WTC11 (cell line): ENCODE results near the gene RPTOR. TPM values are rescaled to one million over a fixed set of nuclear protein-coding genes. Genes with fewer than 3 reads are reported as not detected.

ENCODE experiments used
- ATAC-seq: fragments of 200-7000 bp; cut with Tn5 transposase; 2 replicates; pipeline ENCODE4 v1.10.0; 2021; ENCODE audit warnings: mild to moderate bottlenecking, moderate library complexity
- CTCF ChIA-PET: fragments of 300-600 bp; sonication (Branson Sonifier 250); formaldehyde crosslinking; loops from one replicate; lab custom pipeline; 2021; ENCODE audit warnings: antibody characterized with exemption; lab: Charles Lee
- POLR2A ChIA-PET: fragments of 350-600 bp; sonication (Branson Sonifier 250); formaldehyde crosslinking; loops from one replicate; lab custom pipeline; 2021; ENCODE audit warnings: antibody characterized with exemption; lab: Charles Lee
- DNase-seq: peaks from one replicate; pipeline ENCODE4 v3.0.0; 2021; ENCODE audit warnings: low spot score
- H3K27ac Mint-ChIP-seq: 2 replicates; pipeline ENCODE4 v1.8.0; 2021; ENCODE audit warnings: mixed read lengths
- H3K27me3 Mint-ChIP-seq: 2 replicates; pipeline ENCODE4 v1.8.0; 2021; ENCODE audit warnings: low read depth, mild to moderate bottlenecking, moderate library complexity, mixed read lengths
- H3K36me3 Mint-ChIP-seq: 2 replicates; pipeline ENCODE4 v1.8.0; 2021; ENCODE audit warnings: mixed read lengths
- H3K4me1 Mint-ChIP-seq: 2 replicates; pipeline ENCODE4 v1.8.0; 2022; ENCODE audit warnings: mixed read lengths
- H3K4me3 Mint-ChIP-seq: 2 replicates; pipeline ENCODE4 v1.8.0; 2021; ENCODE audit warnings: mild to moderate bottlenecking, moderate library complexity, mixed read lengths
- H3K9me3 Mint-ChIP-seq: 2 replicates; pipeline ENCODE4 v1.8.0; 2021; ENCODE audit warnings: mixed read lengths
- ATF3 ChIP-seq: sonication (generic); formaldehyde crosslinking; conservative IDR thresholded peaks from 2 replicates; pipeline ENCODE4 v1.8.1; 2022; ENCODE audit warnings: mild to moderate bottlenecking, missing genetic modification reagents
- CBFB ChIP-seq: sonication (generic); formaldehyde crosslinking; IDR thresholded peaks from 2 replicates; pipeline ENCODE4 v1.8.1; 2022; ENCODE audit warnings: mild to moderate bottlenecking, low read depth, missing genetic modification reagents
- E2F5 ChIP-seq: sonication (generic); formaldehyde crosslinking; IDR thresholded peaks from 2 replicates; pipeline ENCODE4 v1.8.1; 2022; ENCODE audit warnings: mild to moderate bottlenecking, moderate library complexity, missing genetic modification reagents
- ELF4 ChIP-seq: sonication (generic); formaldehyde crosslinking; IDR thresholded peaks from 2 replicates; pipeline ENCODE4 v1.8.1; 2022; ENCODE audit warnings: low read depth, mild to moderate bottlenecking, moderate library complexity, missing genetic modification reagents
- MAX ChIP-seq: sonication (generic); formaldehyde crosslinking; IDR thresholded peaks from 2 replicates; pipeline ENCODE4 v1.8.0; 2022; ENCODE audit warnings: mild to moderate bottlenecking, missing genetic modification reagents
- MXD4 ChIP-seq: fragments of 250-450 bp; sonication (Bioruptor Pico); IDR thresholded peaks from 2 replicates; pipeline ENCODE4 v1.8.0; 2021; ENCODE audit warnings: mild to moderate bottlenecking, moderate library complexity, borderline replicate concordance
- NR1H2 ChIP-seq: sonication (generic); formaldehyde crosslinking; IDR thresholded peaks from 2 replicates; pipeline ENCODE4 v1.9.0; 2021; ENCODE audit warnings: mild to moderate bottlenecking, moderate library complexity, missing genetic modification reagents
- NR2C2 ChIP-seq: sonication (generic); formaldehyde crosslinking; IDR thresholded peaks from 2 replicates; pipeline ENCODE4 v1.8.0; 2022; ENCODE audit warnings: mild to moderate bottlenecking, missing genetic modification reagents
- PRRX2 ChIP-seq: fragments of 250-450 bp; sonication (Bioruptor Pico); IDR thresholded peaks from 2 replicates; pipeline ENCODE4 v1.8.0; 2021; ENCODE audit warnings: mild to moderate bottlenecking
- RELA ChIP-seq: sonication (generic); formaldehyde crosslinking; IDR thresholded peaks from 2 replicates; pipeline ENCODE4 v1.8.1; 2022; ENCODE audit warnings: missing genetic modification reagents, mild to moderate bottlenecking, borderline replicate concordance
- SP1 ChIP-seq: sonication (generic); formaldehyde crosslinking; conservative IDR thresholded peaks from 2 replicates; pipeline ENCODE4 v1.8.1; 2022; ENCODE audit warnings: missing genetic modification reagents
- STAT6 ChIP-seq: sonication (generic); formaldehyde crosslinking; conservative IDR thresholded peaks from 2 replicates; pipeline ENCODE4 v1.8.1; 2023; ENCODE audit warnings: mild to moderate bottlenecking, low read depth, missing genetic modification reagents, moderate library complexity
- TCF7 ChIP-seq: sonication (generic); formaldehyde crosslinking; IDR thresholded peaks from 2 replicates; pipeline ENCODE4 v1.8.0; 2022; ENCODE audit warnings: mild to moderate bottlenecking, low read depth, missing genetic modification reagents, moderate library complexity
- TEAD1 ChIP-seq: sonication (generic); formaldehyde crosslinking; IDR thresholded peaks from 2 replicates; pipeline ENCODE4 v1.8.0; 2022; ENCODE audit warnings: mild to moderate bottlenecking, missing genetic modification reagents
- ZNF121 ChIP-seq: sonication (generic); formaldehyde crosslinking; IDR thresholded peaks from 2 replicates; pipeline ENCODE4 v1.8.0; 2023; ENCODE audit warnings: missing genetic modification reagents
- ZNF138 ChIP-seq: sonication (generic); formaldehyde crosslinking; conservative IDR thresholded peaks from 2 replicates; pipeline ENCODE4 v1.8.1; 2022; ENCODE audit warnings: mild to moderate bottlenecking, moderate library complexity, missing genetic modification reagents
- ZNF232 ChIP-seq: sonication (generic); formaldehyde crosslinking; IDR thresholded peaks from 2 replicates; pipeline ENCODE4 v1.8.0; 2022; ENCODE audit warnings: mild to moderate bottlenecking, missing genetic modification reagents
- ZNF396 ChIP-seq: fragments of 250-450 bp; sonication (Bioruptor Pico); IDR thresholded peaks from 2 replicates; pipeline ENCODE4 v1.8.0; 2021; ENCODE audit warnings: mild to moderate bottlenecking, moderate library complexity, borderline replicate concordance
- total RNA-seq: library from RNA; stranded (reverse); gene quantifications from 3 replicates; pipeline ENCODE4 v1.2.3, GENCODE V29; 2021
- TF ChIP-seq, protein P1 (sequence below): fragments of 250-450 bp; sonication (Bioruptor Pico); conservative IDR thresholded peaks from 2 replicates; pipeline ENCODE4 v1.9.0; 2021; ENCODE audit warnings: mild to moderate bottlenecking
- TF ChIP-seq, protein P2 (sequence below): sonication (generic); formaldehyde crosslinking; IDR thresholded peaks from 2 replicates; pipeline ENCODE4 v1.8.1; 2023; ENCODE audit warnings: mild to moderate bottlenecking, missing genetic modification reagents, moderate library complexity
- TF ChIP-seq, protein P3 (sequence below): sonication (generic); formaldehyde crosslinking; IDR thresholded peaks from 2 replicates; pipeline ENCODE4 v1.8.0; 2022; ENCODE audit warnings: mild to moderate bottlenecking, missing genetic modification reagents
- TF ChIP-seq, protein P4 (sequence below): sonication (generic); formaldehyde crosslinking; IDR thresholded peaks from 2 replicates; pipeline ENCODE4 v1.8.1; 2023; ENCODE audit warnings: mild to moderate bottlenecking, missing genetic modification reagents

Gene RPTOR
- total RNA-seq, 1 experiment from 2014 or later: 41.0 TPM

- TF ChIP-seq, protein P1, sequence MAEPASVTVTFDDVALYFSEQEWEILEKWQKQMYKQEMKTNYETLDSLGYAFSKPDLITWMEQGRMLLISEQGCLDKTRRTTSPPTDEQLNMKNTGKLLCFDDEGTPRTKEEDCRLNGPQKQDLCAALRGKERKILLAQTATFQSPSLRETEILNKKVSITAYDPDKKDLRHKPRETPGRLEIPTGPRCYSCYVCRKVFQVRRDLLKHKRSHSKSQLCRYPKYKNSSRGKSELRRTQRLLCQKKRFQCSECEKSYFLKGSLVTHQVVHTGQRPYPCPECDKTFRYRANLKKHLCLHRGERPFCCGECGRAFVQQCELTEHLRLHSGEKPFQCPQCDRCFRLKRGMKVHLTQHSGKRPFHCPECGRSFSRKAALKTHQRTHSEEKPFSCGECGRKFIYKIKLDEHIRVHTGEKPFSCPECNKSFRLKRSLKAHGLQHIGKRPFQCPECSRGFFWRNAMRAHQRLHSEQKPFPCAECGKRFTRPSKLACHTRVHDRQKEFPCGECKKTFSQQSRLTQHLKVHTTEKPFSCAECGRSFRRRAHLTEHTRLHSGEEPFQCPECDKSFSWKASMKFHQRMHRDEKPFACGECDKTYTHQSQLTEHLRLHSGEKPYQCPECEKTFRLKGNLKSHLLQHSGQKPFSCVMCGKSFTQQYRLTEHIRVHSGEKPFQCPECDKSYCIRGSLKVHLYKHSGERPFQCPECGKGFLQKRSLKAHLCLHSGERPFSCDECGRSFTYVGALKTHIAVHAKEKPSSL (CRISPR knock-in tag): no peak
- TF ChIP-seq ZNF138 (no peak), TEAD1 (no peak), NR1H2 (CRISPR knock-in tag) (no peak), NR2C2 (CRISPR knock-in tag) (no peak), ATF3 (no peak), CBFB (CRISPR knock-in tag) (no peak), PRRX2 (CRISPR knock-in tag) (no peak), MAX (CRISPR knock-in tag) (no peak), MXD4 (CRISPR knock-in tag) (no peak)
- TF ChIP-seq, protein P2, sequence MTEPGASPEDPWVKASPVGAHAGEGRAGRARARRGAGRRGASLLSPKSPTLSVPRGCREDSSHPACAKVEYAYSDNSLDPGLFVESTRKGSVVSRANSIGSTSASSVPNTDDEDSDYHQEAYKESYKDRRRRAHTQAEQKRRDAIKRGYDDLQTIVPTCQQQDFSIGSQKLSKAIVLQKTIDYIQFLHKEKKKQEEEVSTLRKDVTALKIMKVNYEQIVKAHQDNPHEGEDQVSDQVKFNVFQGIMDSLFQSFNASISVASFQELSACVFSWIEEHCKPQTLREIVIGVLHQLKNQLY: no peak
Observed at GRCh38 chr17:80967404-80967872, 422.8 kb downstream of the RPTOR start (continued).

GRCh38 chr17:80968602-80969029 lies 424.0 kb downstream of the RPTOR start:
- no peak for DNase-seq

More at GRCh38 chr17:80968602-80969029, 424.0 kb downstream of the RPTOR start:
- H3K36me3 Mint-ChIP-seq: no peaks in the 10 kb centered on the region; the same call in 1 of the 2 replicates
- ATAC-seq: no peak
- no peaks in the 10 kb centered on the region for H3K9me3 Mint-ChIP-seq
- no peaks in the 10 kb centered on the region for H3K4me1 Mint-ChIP-seq
- CTCF ChIA-PET: no interaction called here
- H3K4me3 Mint-ChIP-seq: no peak overlapping the region
- TF ChIP-seq STAT6 (CRISPR knock-in tag) (no peak), TCF7 (CRISPR knock-in tag) (no peak), RELA (CRISPR knock-in tag) (no peak), ZNF232 (CRISPR knock-in tag) (no peak), ZNF396 (CRISPR knock-in tag) (no peak), ZNF121 (no peak), SP1 (CRISPR knock-in tag) (no peak), E2F5 (CRISPR knock-in tag) (no peak), MXD4 (CRISPR knock-in tag) (no peak), ELF4 (CRISPR knock-in tag) (no peak)
- TF ChIP-seq, protein P3, sequence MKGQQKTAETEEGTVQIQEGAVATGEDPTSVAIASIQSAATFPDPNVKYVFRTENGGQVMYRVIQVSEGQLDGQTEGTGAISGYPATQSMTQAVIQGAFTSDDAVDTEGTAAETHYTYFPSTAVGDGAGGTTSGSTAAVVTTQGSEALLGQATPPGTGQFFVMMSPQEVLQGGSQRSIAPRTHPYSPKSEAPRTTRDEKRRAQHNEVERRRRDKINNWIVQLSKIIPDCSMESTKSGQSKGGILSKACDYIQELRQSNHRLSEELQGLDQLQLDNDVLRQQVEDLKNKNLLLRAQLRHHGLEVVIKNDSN (CRISPR knock-in tag): no peak
- TF ChIP-seq, protein P4, sequence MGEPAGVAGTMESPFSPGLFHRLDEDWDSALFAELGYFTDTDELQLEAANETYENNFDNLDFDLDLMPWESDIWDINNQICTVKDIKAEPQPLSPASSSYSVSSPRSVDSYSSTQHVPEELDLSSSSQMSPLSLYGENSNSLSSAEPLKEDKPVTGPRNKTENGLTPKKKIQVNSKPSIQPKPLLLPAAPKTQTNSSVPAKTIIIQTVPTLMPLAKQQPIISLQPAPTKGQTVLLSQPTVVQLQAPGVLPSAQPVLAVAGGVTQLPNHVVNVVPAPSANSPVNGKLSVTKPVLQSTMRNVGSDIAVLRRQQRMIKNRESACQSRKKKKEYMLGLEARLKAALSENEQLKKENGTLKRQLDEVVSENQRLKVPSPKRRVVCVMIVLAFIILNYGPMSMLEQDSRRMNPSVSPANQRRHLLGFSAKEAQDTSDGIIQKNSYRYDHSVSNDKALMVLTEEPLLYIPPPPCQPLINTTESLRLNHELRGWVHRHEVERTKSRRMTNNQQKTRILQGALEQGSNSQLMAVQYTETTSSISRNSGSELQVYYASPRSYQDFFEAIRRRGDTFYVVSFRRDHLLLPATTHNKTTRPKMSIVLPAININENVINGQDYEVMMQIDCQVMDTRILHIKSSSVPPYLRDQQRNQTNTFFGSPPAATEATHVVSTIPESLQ (CRISPR knock-in tag): no peak
- no peaks in the 10 kb centered on the region for H3K27me3 Mint-ChIP-seq
- POLR2A ChIA-PET: no interaction called here
- no peak overlapping the region for H3K27ac Mint-ChIP-seq
